Natural killer cell (primary cell): ENCODE results near the gene SMCO3. TPM values are rescaled to one million over a fixed set of nuclear protein-coding genes. Genes with fewer than 3 reads are reported as not detected.

Experiments
- ATAC-seq, 3 donors: fragments of 150-1000 bp in 2 of 3; fragments of 200-7000 bp in 1 of 3; cut with Tn5 transposase; 1 replicate in 1 of 3; 2 replicates in 2 of 3; pipeline ENCODE4 v1.10.0; 2021; ENCODE audit warnings: mild to moderate bottlenecking in 2 of 3, moderate library complexity in 2 of 3
- DNase-seq, 2 donors: peaks; one replicate each; pipeline versions ENCODE4 v3.0.0 to v3.0.0-alpha.2; 2013 to 2021; ENCODE audit warnings: mixed read lengths in 1 of 2
- H3K27ac ChIP-seq: one replicate; pipeline ENCODE4 v1.5.1; 2013; ENCODE audit warnings: mild to moderate bottlenecking, low read length
- H3K27me3 ChIP-seq: one replicate; pipeline ENCODE4 v1.6.1; 2013; ENCODE audit warnings: low read length; ENCODE audit not compliant: control insufficient read depth, insufficient read depth
- H3K36me3 ChIP-seq: one replicate; pipeline ENCODE4 v1.6.1; 2013; ENCODE audit warnings: low read length; ENCODE audit not compliant: control insufficient read depth, insufficient read depth
- H3K4me1 ChIP-seq: one replicate; pipeline ENCODE4 v1.6.1; 2013; ENCODE audit warnings: low read length; ENCODE audit not compliant: control insufficient read depth, insufficient read depth
- H3K4me3 ChIP-seq: one replicate; pipeline ENCODE4 v1.5.1; 2013; ENCODE audit warnings: low read length
- H3K9me3 ChIP-seq: one replicate; pipeline ENCODE4 v1.6.1; 2013; ENCODE audit warnings: low read length; ENCODE audit not compliant: control insufficient read depth, insufficient read depth
- H3K27ac Mint-ChIP-seq, 2 donors: one replicate each; pipeline ENCODE4 v1.8.0; 2022; ENCODE audit warnings: mild to moderate bottlenecking in 2 of 2, mixed read lengths in 2 of 2, moderate library complexity in 1 of 2
- H3K27me3 Mint-ChIP-seq, 2 donors: one replicate each; pipeline ENCODE4 v1.8.0; 2022; ENCODE audit warnings: low read depth in 2 of 2, mixed read lengths in 2 of 2
- H3K36me3 Mint-ChIP-seq: one replicate; pipeline ENCODE4 v1.8.0; 2022; ENCODE audit warnings: mixed read lengths
- H3K4me1 Mint-ChIP-seq, 2 donors: one replicate each; pipeline ENCODE4 v1.8.0; 2022; ENCODE audit warnings: mixed read lengths in 2 of 2
- H3K4me3 Mint-ChIP-seq: one replicate; pipeline ENCODE4 v1.8.0; 2022; ENCODE audit warnings: mild to moderate bottlenecking, moderate library complexity, mixed read lengths
- H3K9me3 Mint-ChIP-seq, 2 donors: one replicate each; pipeline ENCODE4 v1.8.0; 2022; ENCODE audit warnings: mixed read lengths in 2 of 2
- CTCF ChIP-seq: fragments of 200-600 bp; IDR thresholded peaks from one replicate; pipeline ENCODE4 v1.8.0; 2022; ENCODE audit warnings: antibody characterized with exemption
- WGBS: methylation state at CpG from one replicate; pipeline ENCODE4 v1.1.7; 2013; ENCODE audit warnings: missing lambda C conversion rate; ENCODE audit not compliant: insufficient coverage; 5-methylcytosine and 5-hydroxymethylcytosine counted together
- intact Hi-C: fragments of 100-400 bp; cut with micrococcal nuclease; formaldehyde crosslinking; loops from one replicate; pipeline ENCODE4 v1.14.2; 2022
- total RNA-seq, 4 donors: library from RNA; stranded (reverse); fragments of 120-200 nt in 1 of 4; gene quantifications; one replicate each; pipeline versions ENCODE4 v1.2.3 to v1.2.4, GENCODE V29; 2013 to 2022

SMCO3 gene
- total RNA-seq, 3 donors from 2014 or later (not counting 1 experiment from before 2014, with no cell fraction given) = not detected

- Mint-ChIP-seq H3K4me1 (peaks cover 79 to 80% of the 10 kb centered on the region in 2 donors), H3K27me3 (no peaks in the 10 kb centered on the region), H3K4me3 (peak overlapping the region; percentile 96), H3K27ac (peak overlapping the region; percentile 99), H3K9me3 (no peaks in the 10 kb centered on the region), H3K36me3 (peaks cover 4% of the 10 kb centered on the region)
- Histone ChIP-seq H3K4me1 (peaks cover 42% of the 10 kb centered on the region), H3K36me3 (peaks cover 3% of the 10 kb centered on the region), H3K27me3 (no peaks in the 10 kb centered on the region), H3K27ac (peak overlapping the region; percentile 93), H3K9me3 (no peaks in the 10 kb centered on the region), H3K4me3 (peak overlapping the region; percentile 70)
- intact Hi-C loops = loop anchor here (1.0 to 5.0 kb wide), 7 partner anchors 33 to 1668 kb away; partner anchors contain the start of genes ARHGDIB, C12orf60, GSG1 and MGP
- under 1% methylated on average over 56 of the region's 56 CpGs for WGBS
- DNase-seq (peak; percentile 93 to 96), ATAC-seq (peak; percentile 32 to 72 (median 48))
- TF ChIP-seq CTCF = no peak
Observed at GRCh38 chr12:14770496-14771461, 43.2 kb downstream of the SMCO3 start.

DNA sequence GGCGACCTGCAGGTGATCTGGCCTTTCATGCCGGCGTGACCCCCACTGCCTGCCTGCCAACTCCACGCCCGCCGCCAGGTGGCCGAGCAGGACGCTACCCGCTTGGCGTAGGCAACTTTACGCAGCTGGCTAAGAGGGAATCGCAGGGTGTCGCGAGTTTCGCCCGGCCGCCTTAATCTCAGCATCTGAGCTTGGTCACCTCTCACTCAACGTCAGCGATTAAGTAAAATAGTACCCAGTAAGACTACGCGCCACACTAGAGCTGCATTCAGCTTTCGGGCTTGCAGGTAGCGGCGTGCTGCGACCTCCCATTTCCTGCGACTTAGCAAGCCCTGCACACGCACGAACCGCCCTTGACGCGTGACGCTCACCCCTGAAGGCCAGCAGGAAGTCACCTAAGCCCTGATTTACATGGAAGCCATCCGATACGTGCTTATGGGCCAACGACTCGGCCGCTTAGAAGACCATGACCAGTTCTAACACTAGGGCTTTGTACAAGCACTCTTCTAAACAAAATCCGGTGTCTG lies 44.0 kb downstream of the SMCO3 start:
- H3K36me3 ChIP-seq = peaks cover 6% of the 10 kb centered on the region
- ATAC-seq (peak; percentile 52 to 71 (median 58)), DNase-seq (peak; percentile 89 to 95)
- H3K4me3 ChIP-seq = peak overlapping the region; percentile 70
- H3K4me1 Mint-ChIP-seq = peaks cover 75% of the 10 kb centered on the region in 2 donors
- H3K27me3 ChIP-seq = no peaks in the 10 kb centered on the region
- peak overlapping the region; percentile 96 for H3K4me3 Mint-ChIP-seq
- H3K36me3 Mint-ChIP-seq = peaks cover 11% of the 10 kb centered on the region
- H3K9me3 ChIP-seq = no peaks in the 10 kb centered on the region
- intact Hi-C loops = loop anchor here (1.0 to 5.0 kb wide), 7 partner anchors 33 to 1668 kb away; partner anchors contain the start of genes ARHGDIB, C12orf60, GSG1 and MGP
- WGBS = under 1% methylated on average over 38 of the region's 38 CpGs
- H3K9me3 Mint-ChIP-seq = no peaks in the 10 kb centered on the region
- peak; percentile 84 for TF ChIP-seq CTCF
- no peaks in the 10 kb centered on the region for H3K27me3 Mint-ChIP-seq
- peak overlapping the region; percentile 93 for H3K27ac ChIP-seq
- peaks cover 39% of the 10 kb centered on the region for H3K4me1 ChIP-seq
- peak overlapping the region; percentile 99 for H3K27ac Mint-ChIP-seq

GRCh38 chr12:14769466-14769968 lies 44.5 kb downstream of the SMCO3 start:
- ATAC-seq (peak in 1 of 3 donors; percentile 1), DNase-seq (no peak)
- Mint-ChIP-seq H3K27ac (peak overlapping the region; percentile 99), H3K4me1 (peaks cover 69 to 70% of the 10 kb centered on the region in 2 donors), H3K9me3 (no peaks in the 10 kb centered on the region), H3K36me3 (peaks cover 11% of the 10 kb centered on the region), H3K27me3 (no peaks in the 10 kb centered on the region), H3K4me3 (peak overlapping the region; percentile 96)
- peaks cover 34% of the 10 kb centered on the region for H3K4me1 ChIP-seq
- peak overlapping the region; percentile 93 for H3K27ac ChIP-seq
- 2% methylated on average over 26 of the region's 26 CpGs for WGBS
- TF ChIP-seq CTCF = no peak
- peaks cover 6% of the 10 kb centered on the region for H3K36me3 ChIP-seq
- H3K4me3 ChIP-seq = peak overlapping the region; percentile 70
- H3K27me3 ChIP-seq = no peaks in the 10 kb centered on the region
- intact Hi-C loops = no loop called here
- H3K9me3 ChIP-seq = no peaks in the 10 kb centered on the region
